PFSK-1 (cell line): ENCODE measurements around the gene IL17B.

ENCODE experiments used
- POLR2AphosphoS5 ChIP-seq: IDR thresholded peaks from 2 replicates; pipeline ENCODE4 v1.6.1; 2012; ENCODE audit warnings: low read depth, mild to moderate bottlenecking, control low read depth, low read length, moderate library complexity
- REST ChIP-seq, 2 experiments: IDR thresholded peaks; 2 replicates each; pipeline versions ENCODE4 v1.6.1 to v1.8.0; 2011 to 2012; ENCODE audit warnings: low read depth in 2 of 2, low read length in 2 of 2, control low read depth in 1 of 2, inconsistent platforms in 1 of 2, mild to moderate bottlenecking in 1 of 2, moderate library complexity in 1 of 2; ENCODE audit not compliant: insufficient read depth in 1 of 2
- SIN3A ChIP-seq: IDR thresholded peaks from 2 replicates; pipeline ENCODE4 v1.6.1; 2012; ENCODE audit warnings: mild to moderate bottlenecking, low read length, moderate library complexity, borderline replicate concordance; ENCODE audit not compliant: insufficient read depth

GRCh38 chr5:149388498-149389190, 9.6 kb upstream of the IL17B start:
- TF ChIP-seq POLR2AphosphoS5: no peak
- no peak for TF ChIP-seq REST (IDR thresholded peaks at IDR 0.05; ENCODE audit: insufficient read depth in 1 of 2, low read depth in 2 of 2, low read length in 2 of 2)
- no peak for TF ChIP-seq SIN3A
